Adrenal gland (tissue), 5 donors: ENCODE measurements around the gene HPS1.

Experiments used
- POLR2A ChIP-seq, 2 donors: fragments of 450-650 bp; IDR thresholded peaks; one replicate each; pipeline ENCODE4 v1.6.1; 2017; ENCODE audit warnings: antibody characterized with exemption in 2 of 2, mild to moderate bottlenecking in 2 of 2, moderate library complexity in 1 of 2
- TF ChIP-seq, protein P1 (sequence below), 6 experiments: fragments of 450-650 bp in 4 of 6; fragments of 200-600 bp in 2 of 6; sonication (generic) in 1 of 6; IDR thresholded peaks; 1 replicate in 5 of 6; 2 replicates in 1 of 6; pipeline versions ENCODE4 v1.5.1 to v1.8.0; 2016 to 2021; ENCODE audit warnings: antibody characterized with exemption in 6 of 6, mild to moderate bottlenecking in 2 of 6, moderate library complexity in 1 of 6
- donor health status: DM: no; HTN: no; CAD: no.

DNA sequence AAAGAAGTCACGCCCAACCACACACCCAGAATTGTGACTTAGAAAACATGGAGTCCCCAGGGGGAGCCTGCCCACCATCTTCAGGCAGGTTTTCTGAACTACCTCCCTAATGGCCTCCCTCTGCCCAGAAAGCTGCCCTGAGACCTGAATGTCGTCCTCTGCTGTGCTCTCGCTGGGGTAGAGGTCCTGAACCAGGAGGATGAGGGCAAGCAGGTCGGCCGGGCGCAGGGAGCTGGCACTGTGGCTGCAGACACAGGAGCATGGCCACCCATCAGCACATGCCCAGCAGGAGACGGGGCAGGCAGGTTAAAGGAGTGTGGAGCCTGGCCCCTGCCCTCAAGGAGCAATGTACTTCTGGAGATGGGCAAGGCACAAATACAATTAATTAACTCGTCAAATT is 16.3 kb downstream of the HPS1 start:
- no peak for TF ChIP-seq POLR2A (IDR thresholded peaks at IDR 0.05)
- TF ChIP-seq, protein P1, sequence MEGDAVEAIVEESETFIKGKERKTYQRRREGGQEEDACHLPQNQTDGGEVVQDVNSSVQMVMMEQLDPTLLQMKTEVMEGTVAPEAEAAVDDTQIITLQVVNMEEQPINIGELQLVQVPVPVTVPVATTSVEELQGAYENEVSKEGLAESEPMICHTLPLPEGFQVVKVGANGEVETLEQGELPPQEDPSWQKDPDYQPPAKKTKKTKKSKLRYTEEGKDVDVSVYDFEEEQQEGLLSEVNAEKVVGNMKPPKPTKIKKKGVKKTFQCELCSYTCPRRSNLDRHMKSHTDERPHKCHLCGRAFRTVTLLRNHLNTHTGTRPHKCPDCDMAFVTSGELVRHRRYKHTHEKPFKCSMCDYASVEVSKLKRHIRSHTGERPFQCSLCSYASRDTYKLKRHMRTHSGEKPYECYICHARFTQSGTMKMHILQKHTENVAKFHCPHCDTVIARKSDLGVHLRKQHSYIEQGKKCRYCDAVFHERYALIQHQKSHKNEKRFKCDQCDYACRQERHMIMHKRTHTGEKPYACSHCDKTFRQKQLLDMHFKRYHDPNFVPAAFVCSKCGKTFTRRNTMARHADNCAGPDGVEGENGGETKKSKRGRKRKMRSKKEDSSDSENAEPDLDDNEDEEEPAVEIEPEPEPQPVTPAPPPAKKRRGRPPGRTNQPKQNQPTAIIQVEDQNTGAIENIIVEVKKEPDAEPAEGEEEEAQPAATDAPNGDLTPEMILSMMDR (IDR thresholded peaks at IDR 0.05) = no peak
